ENCODE results near the gene OR13C5.
"Not testable (repeated sequence)": the region's sequence is repeated elsewhere in the genome, so short reads cannot be mapped to it uniquely, and the experiment has no call there.

OR13C5 gene

DNA sequence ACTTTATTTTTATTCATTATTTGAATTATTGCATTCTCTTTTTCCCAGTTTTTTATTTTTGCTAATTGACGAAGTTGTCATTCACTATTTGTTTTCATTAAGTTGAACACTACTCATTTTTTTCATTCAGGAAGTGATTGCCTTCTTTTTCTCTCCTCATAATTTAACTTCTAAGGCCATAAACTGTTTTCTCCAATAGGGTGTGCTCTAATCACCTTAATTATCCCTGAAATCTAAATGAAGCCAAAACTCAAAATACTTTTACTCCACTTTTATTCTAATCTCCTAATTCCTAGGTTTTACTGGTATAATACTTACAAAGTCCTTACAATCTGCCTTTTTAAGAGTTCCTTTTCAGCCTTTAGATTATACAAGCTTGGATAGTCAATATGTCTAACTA is 9.1 kb upstream of the OR13C5 start:
- TF ChIP-seq ZBTB7A (IDR thresholded peaks at IDR 0.05; ENCODE audit: low read depth), result no peak
- TF ChIP-seq EP300 (IDR thresholded peaks at IDR 0.05; ENCODE audit: borderline replicate concordance), result no peak
- peak; percentile 45 for TF ChIP-seq RAD21 (IDR thresholded peaks at IDR 0.05; ENCODE audit: low read depth)

GRCh38 chr9:104606152-104606551 is 6.9 kb upstream of the OR13C5 start:
- TF ChIP-seq RAD21 (IDR thresholded peaks at IDR 0.05; ENCODE audit: low read depth), result no peak
- TF ChIP-seq EP300 (IDR thresholded peaks at IDR 0.05; ENCODE audit: borderline replicate concordance), result peak; percentile 89
- TF ChIP-seq ZBTB7A (IDR thresholded peaks at IDR 0.05; ENCODE audit: low read depth), result no peak
- peak; percentile 90 for TF ChIP-seq CEBPB (IDR thresholded peaks at IDR 0.05)
- TF ChIP-seq MAX (IDR thresholded peaks at IDR 0.05), result no peak
- TF ChIP-seq, protein P1, sequence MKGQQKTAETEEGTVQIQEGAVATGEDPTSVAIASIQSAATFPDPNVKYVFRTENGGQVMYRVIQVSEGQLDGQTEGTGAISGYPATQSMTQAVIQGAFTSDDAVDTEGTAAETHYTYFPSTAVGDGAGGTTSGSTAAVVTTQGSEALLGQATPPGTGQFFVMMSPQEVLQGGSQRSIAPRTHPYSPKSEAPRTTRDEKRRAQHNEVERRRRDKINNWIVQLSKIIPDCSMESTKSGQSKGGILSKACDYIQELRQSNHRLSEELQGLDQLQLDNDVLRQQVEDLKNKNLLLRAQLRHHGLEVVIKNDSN (IDR thresholded peaks at IDR 0.05), result no peak
- peak; percentile 68 for TF ChIP-seq TCF12 (IDR thresholded peaks at IDR 0.05; ENCODE audit: low read depth)
- peak; percentile 74; the same call in 1 of the 2 replicates for TF ChIP-seq FOXM1 (IDR thresholded peaks at IDR 0.05; ENCODE audit: borderline replicate concordance, low read depth)
- no peak for TF ChIP-seq EGR1 (IDR thresholded peaks at IDR 0.05)
- TF ChIP-seq, protein P2, sequence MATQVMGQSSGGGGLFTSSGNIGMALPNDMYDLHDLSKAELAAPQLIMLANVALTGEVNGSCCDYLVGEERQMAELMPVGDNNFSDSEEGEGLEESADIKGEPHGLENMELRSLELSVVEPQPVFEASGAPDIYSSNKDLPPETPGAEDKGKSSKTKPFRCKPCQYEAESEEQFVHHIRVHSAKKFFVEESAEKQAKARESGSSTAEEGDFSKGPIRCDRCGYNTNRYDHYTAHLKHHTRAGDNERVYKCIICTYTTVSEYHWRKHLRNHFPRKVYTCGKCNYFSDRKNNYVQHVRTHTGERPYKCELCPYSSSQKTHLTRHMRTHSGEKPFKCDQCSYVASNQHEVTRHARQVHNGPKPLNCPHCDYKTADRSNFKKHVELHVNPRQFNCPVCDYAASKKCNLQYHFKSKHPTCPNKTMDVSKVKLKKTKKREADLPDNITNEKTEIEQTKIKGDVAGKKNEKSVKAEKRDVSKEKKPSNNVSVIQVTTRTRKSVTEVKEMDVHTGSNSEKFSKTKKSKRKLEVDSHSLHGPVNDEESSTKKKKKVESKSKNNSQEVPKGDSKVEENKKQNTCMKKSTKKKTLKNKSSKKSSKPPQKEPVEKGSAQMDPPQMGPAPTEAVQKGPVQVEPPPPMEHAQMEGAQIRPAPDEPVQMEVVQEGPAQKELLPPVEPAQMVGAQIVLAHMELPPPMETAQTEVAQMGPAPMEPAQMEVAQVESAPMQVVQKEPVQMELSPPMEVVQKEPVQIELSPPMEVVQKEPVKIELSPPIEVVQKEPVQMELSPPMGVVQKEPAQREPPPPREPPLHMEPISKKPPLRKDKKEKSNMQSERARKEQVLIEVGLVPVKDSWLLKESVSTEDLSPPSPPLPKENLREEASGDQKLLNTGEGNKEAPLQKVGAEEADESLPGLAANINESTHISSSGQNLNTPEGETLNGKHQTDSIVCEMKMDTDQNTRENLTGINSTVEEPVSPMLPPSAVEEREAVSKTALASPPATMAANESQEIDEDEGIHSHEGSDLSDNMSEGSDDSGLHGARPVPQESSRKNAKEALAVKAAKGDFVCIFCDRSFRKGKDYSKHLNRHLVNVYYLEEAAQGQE (IDR thresholded peaks at IDR 0.05; ENCODE audit: low read depth), result no peak
- TF ChIP-seq CREB1 (IDR thresholded peaks at IDR 0.05; ENCODE audit: low read depth), result no peak
- no peak for TF ChIP-seq TAF1 (IDR thresholded peaks at IDR 0.05; ENCODE audit: low read depth)
- TF ChIP-seq NFIC (IDR thresholded peaks at IDR 0.05), result peak; percentile 83
- TF ChIP-seq TEAD4 (IDR thresholded peaks at IDR 0.05), result peak; percentile 87
- TF ChIP-seq YY1 (IDR thresholded peaks at IDR 0.05; ENCODE audit: low read depth), result no peak

- TF ChIP-seq CEBPB (IDR thresholded peaks at IDR 0.05); TAF1 (IDR thresholded peaks at IDR 0.05; ENCODE audit: low read depth); FOXM1 (IDR thresholded peaks at IDR 0.05; ENCODE audit: borderline replicate concordance, low read depth): not testable (repeated sequence)
These were observed 6.3 kb upstream of the OR13C5 start, which contains the start of gene OR13C2 for GRCh38 chr9:104605527-104605926. TSS of gene OR13C2 (minus strand) at chr9:104605627. CDS start at chr9:104605627, 0 bp downstream.

- TF ChIP-seq EGR1 (IDR thresholded peaks at IDR 0.05) (no peak), NFIC (IDR thresholded peaks at IDR 0.05) (no peak), TCF12 (IDR thresholded peaks at IDR 0.05; ENCODE audit: low read depth) (no peak), YY1 (IDR thresholded peaks at IDR 0.05; ENCODE audit: low read depth) (no peak), TAF1 (IDR thresholded peaks at IDR 0.05; ENCODE audit: low read depth) (no peak), CEBPB (IDR thresholded peaks at IDR 0.05) (no peak)
- TF ChIP-seq, protein P2 (IDR thresholded peaks at IDR 0.05; ENCODE audit: low read depth), result no peak
- TF ChIP-seq, protein P1 (IDR thresholded peaks at IDR 0.05), result no peak
These were observed 5.6 kb upstream of the OR13C5 start for GRCh38 chr9:104604801-104605200.

DNA sequence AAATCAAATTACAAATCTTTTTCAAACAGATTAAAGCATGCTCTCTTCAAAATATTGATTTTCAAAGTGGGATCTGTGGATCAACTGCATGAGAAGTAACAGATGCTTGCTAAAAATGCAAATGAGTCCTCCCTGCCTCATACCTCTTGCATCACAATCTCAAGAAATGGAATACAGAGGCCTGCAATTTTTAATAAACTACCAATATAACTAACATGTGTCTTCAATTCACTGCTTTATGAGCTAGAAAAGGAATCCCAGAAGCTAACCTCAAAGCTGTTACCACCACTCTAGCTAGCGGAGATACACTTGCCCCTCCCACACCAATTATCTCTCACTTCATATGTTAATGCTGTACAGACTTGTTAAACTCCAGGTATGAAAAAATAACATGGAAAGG is 9.6 kb downstream of the OR13C5 start:
- TF ChIP-seq CREB1 (IDR thresholded peaks at IDR 0.05; ENCODE audit: low read depth) (no peak), TCF12 (IDR thresholded peaks at IDR 0.05; ENCODE audit: low read depth) (no peak), MAX (IDR thresholded peaks at IDR 0.05) (no peak), EP300 (IDR thresholded peaks at IDR 0.05; ENCODE audit: borderline replicate concordance) (no peak), NFIC (IDR thresholded peaks at IDR 0.05) (no peak), FOXM1 (IDR thresholded peaks at IDR 0.05; ENCODE audit: borderline replicate concordance, low read depth) (no peak), RAD21 (IDR thresholded peaks at IDR 0.05; ENCODE audit: low read depth) (no peak)
- TF ChIP-seq, protein P1 (IDR thresholded peaks at IDR 0.05), result no peak

GRCh38 chr9:104586496-104587180 is 12.6 kb downstream of the OR13C5 start:
- TF ChIP-seq EGR1 (IDR thresholded peaks at IDR 0.05) (no peak), CEBPB (IDR thresholded peaks at IDR 0.05) (peak; percentile 85), TAF1 (IDR thresholded peaks at IDR 0.05; ENCODE audit: low read depth) (no peak), FOXM1 (IDR thresholded peaks at IDR 0.05; ENCODE audit: borderline replicate concordance, low read depth) (no peak), MAX (IDR thresholded peaks at IDR 0.05) (no peak), TCF12 (IDR thresholded peaks at IDR 0.05; ENCODE audit: low read depth) (no peak)
- TF ChIP-seq, protein P1 (IDR thresholded peaks at IDR 0.05), result no peak

All from Ishikawa (cell line).